ENCODE measurements around the gene CPNE8. TPM values are rescaled to one million over a fixed set of nuclear protein-coding genes. Genes with fewer than 3 reads are reported as not detected.

CPNE8 gene
- polyA plus RNA-seq, 1 donor from 2014 or later = 1.9 TPM

- Histone ChIP-seq H3K36me3 (ENCODE audit: insufficient read depth, low read length) (no peaks in the 10 kb centered on the region), H3K4me2 (ENCODE audit: low read length) (no peak overlapping the region), H3K9me2 (ENCODE audit: insufficient read depth, low read length) (no peaks in the 10 kb centered on the region), H3K27ac (ENCODE audit: low read length) (no peak overlapping the region), H4K20me1 (ENCODE audit: insufficient read depth) (no peaks in the 10 kb centered on the region), H3K27me3 (ENCODE audit: insufficient read depth, low read depth, low read length) (no peaks in the 10 kb centered on the region), H3K9ac (ENCODE audit: low read length) (no peak overlapping the region), H3K79me2 (replicated peaks; ENCODE audit: insufficient read depth, low read length) (no peaks in the 10 kb centered on the region), H2AFZ (ENCODE audit: low read depth, low read length) (no peak overlapping the region), H3K4me3 (ENCODE audit: low read length) (no peak overlapping the region), H3F3A (ENCODE audit: insufficient read depth, low read length, poor library complexity, severe bottlenecking) (no peaks in the 10 kb centered on the region), H3K9me3 (ENCODE audit: low read length) (no peaks in the 10 kb centered on the region)
- TF ChIP-seq TAF1 (IDR thresholded peaks at IDR 0.05; ENCODE audit: low read depth) (no peak), CTCF (IDR thresholded peaks at IDR 0.05; ENCODE audit: poor library complexity, severe bottlenecking) (no peak), EP300 (conservative IDR thresholded peaks at IDR 0.05; ENCODE audit: poor library complexity, severe bottlenecking) (no peak), MXI1 (conservative IDR thresholded peaks at IDR 0.05; ENCODE audit: poor library complexity, severe bottlenecking) (no peak), EZH2 (IDR thresholded peaks at IDR 0.05; ENCODE audit: borderline replicate concordance, insufficient read depth, low read length, poor library complexity, severe bottlenecking) (no peak), SMC3 (conservative IDR thresholded peaks at IDR 0.05; ENCODE audit: poor library complexity) (no peak), POLR2AphosphoS5 (IDR thresholded peaks at IDR 0.05) (no peak), REST (IDR thresholded peaks at IDR 0.05; ENCODE audit: borderline replicate concordance) (no peak)
Observed at GRCh38 chr12:38607295-38607694, 298.1 kb downstream of the CPNE8 start.

Measured in neural cell (in vitro differentiated cells).